Tibial nerve (tissue), 3 donors: ENCODE results near the gene OR2H1.

Experiments used
- CTCF ChIP-seq, 5 experiments: fragments of 200-600 bp in 3 of 5; fragments of 450-650 bp in 2 of 5; sonication (generic) in 3 of 5; IDR thresholded peaks; one replicate each; pipeline ENCODE4 v1.5.1; 2016 to 2019; ENCODE audit warnings: antibody characterized with exemption in 5 of 5, mild to moderate bottlenecking in 3 of 5, moderate library complexity in 2 of 5
- POLR2A ChIP-seq, 2 donors: fragments of 450-650 bp; IDR thresholded peaks; one replicate each; pipeline ENCODE4 v1.6.1; 2017; ENCODE audit warnings: antibody characterized with exemption in 2 of 2, mild to moderate bottlenecking in 2 of 2, moderate library complexity in 2 of 2

- TF ChIP-seq CTCF (IDR thresholded peaks at IDR 0.05): no peak
- TF ChIP-seq POLR2A (IDR thresholded peaks at IDR 0.05): no peak
Measured at GRCh38 chr6:29465279-29465678, 8.3 kb downstream of the OR2H1 start.
